MM.1S (cell line): ENCODE data around the gene TMEM132D.

ENCODE experiments used
- DNase-seq: peaks from one replicate; pipeline ENCODE4 v3.0.0-alpha.2; 2015
- H2AFZ ChIP-seq: fragments of 300-600 bp; sonication (generic); 2 replicates; pipeline ENCODE4 v1.6.0; 2016; ENCODE audit warnings: antibody characterized with exemption, low read length
- H3F3A ChIP-seq: fragments of 300-600 bp; sonication (generic); 2 replicates; pipeline ENCODE4 v1.6.1; 2016; ENCODE audit warnings: mild to moderate bottlenecking, antibody characterized with exemption, low read length, moderate library complexity, mixed read lengths; ENCODE audit not compliant: insufficient read depth
- H3K27ac ChIP-seq: fragments of 300-600 bp; sonication (generic); 2 replicates; pipeline ENCODE4 v1.5.1; 2016; ENCODE audit warnings: mild to moderate bottlenecking, low read length
- H3K27me3 ChIP-seq: fragments of 300-600 bp; sonication (generic); replicated peaks from 2 replicates; pipeline ENCODE4 v1.6.0; 2016; ENCODE audit warnings: low read length; ENCODE audit not compliant: insufficient read depth
- H3K36me3 ChIP-seq: fragments of 300-600 bp; sonication (generic); replicated peaks from 2 replicates; pipeline ENCODE4 v1.6.1; 2016; ENCODE audit warnings: mild to moderate bottlenecking, low read length, mixed read lengths; ENCODE audit not compliant: insufficient read depth
- H3K4me1 ChIP-seq: fragments of 300-600 bp; sonication (generic); 2 replicates; pipeline ENCODE4 v1.6.1; 2016; ENCODE audit warnings: low read length, mixed read lengths
- H3K4me2 ChIP-seq: fragments of 300-600 bp; sonication (generic); 2 replicates; pipeline ENCODE4 v1.6.0; 2016; ENCODE audit warnings: low read depth, low read length
- H3K4me3 ChIP-seq: fragments of 300-600 bp; sonication (generic); 2 replicates; pipeline ENCODE4 v1.5.1; 2016; ENCODE audit warnings: low read length, mixed read lengths
- H3K79me2 ChIP-seq: fragments of 300-600 bp; sonication (generic); 2 replicates; pipeline ENCODE4 v1.6.1; 2016; ENCODE audit warnings: mixed run types, low read length, mixed read lengths
- H3K9ac ChIP-seq: fragments of 300-600 bp; sonication (generic); 2 replicates; pipeline ENCODE4 v1.6.1; 2016; ENCODE audit warnings: low read length, mixed read lengths
- H3K9me2 ChIP-seq: fragments of 300-600 bp; sonication (generic); replicated peaks from 2 replicates; pipeline ENCODE4 v1.6.1; 2016; ENCODE audit warnings: mild to moderate bottlenecking, low read length, mixed read lengths; ENCODE audit not compliant: insufficient read depth
- H3K9me3 ChIP-seq: fragments of 300-600 bp; sonication (generic); replicated peaks from 2 replicates; pipeline ENCODE4 v1.6.1; 2016; ENCODE audit warnings: mild to moderate bottlenecking, low read length, mixed read lengths; ENCODE audit not compliant: insufficient read depth
- H4K20me1 ChIP-seq: fragments of 300-600 bp; sonication (generic); 2 replicates; pipeline ENCODE4 v1.6.1; 2016; ENCODE audit warnings: mild to moderate bottlenecking, low read length, moderate library complexity, mixed read lengths; ENCODE audit not compliant: insufficient read depth
- EZH2 ChIP-seq: fragments of 300-600 bp; sonication (generic); optimal IDR thresholded peaks from 2 replicates; pipeline ENCODE3; 2017; ENCODE audit warnings: low read depth, mild to moderate bottlenecking, antibody characterized with exemption, low read length, mixed read lengths
- EZH2phosphoT487 ChIP-seq: fragments of 300-600 bp; sonication (generic); IDR thresholded peaks from 2 replicates; pipeline ENCODE4 v1.6.1; 2018; ENCODE audit warnings: antibody characterized with exemption, low read length
- TF ChIP-seq, protein P1 (sequence below): fragments of 300-600 bp; sonication (generic); IDR thresholded peaks from 2 replicates; pipeline ENCODE4 v1.5.1; 2016; ENCODE audit warnings: antibody characterized with exemption, low read length, mixed read lengths

TMEM132D gene

DNA sequence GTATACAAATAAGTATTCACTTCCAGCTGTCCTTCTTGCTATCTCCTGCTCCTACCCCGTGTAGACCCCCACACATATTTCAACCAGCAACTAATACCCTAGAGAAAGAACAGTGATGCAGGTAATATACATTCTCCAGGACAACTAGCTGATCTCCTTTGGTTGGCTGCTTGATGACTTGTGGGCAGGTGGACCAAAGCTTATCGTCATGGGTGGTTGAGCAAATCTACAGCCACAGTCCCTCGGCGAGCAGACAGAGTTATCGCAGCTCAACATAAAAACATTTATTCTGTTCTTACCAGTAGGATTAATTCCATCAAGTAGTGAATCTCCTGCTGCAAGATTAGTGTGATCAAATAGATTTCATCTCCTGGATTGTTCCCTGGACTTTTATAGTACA, 314.3 kb downstream of the TMEM132D start:
- H2AFZ ChIP-seq: no peak overlapping the region
- H3K9me2 ChIP-seq: no peaks in the 10 kb centered on the region
- H3K4me3 ChIP-seq: no peak overlapping the region
- no peak overlapping the region for H3K4me2 ChIP-seq
- H4K20me1 ChIP-seq: no peaks in the 10 kb centered on the region
- no peaks in the 10 kb centered on the region for H3K27me3 ChIP-seq
- H3K9ac ChIP-seq: no peak overlapping the region
- H3K4me1 ChIP-seq: no peaks in the 10 kb centered on the region
- no peak for DNase-seq
- H3K79me2 ChIP-seq: no peaks in the 10 kb centered on the region
- no peak for TF ChIP-seq EZH2
- TF ChIP-seq EZH2phosphoT487: no peak
- TF ChIP-seq, protein P1, sequence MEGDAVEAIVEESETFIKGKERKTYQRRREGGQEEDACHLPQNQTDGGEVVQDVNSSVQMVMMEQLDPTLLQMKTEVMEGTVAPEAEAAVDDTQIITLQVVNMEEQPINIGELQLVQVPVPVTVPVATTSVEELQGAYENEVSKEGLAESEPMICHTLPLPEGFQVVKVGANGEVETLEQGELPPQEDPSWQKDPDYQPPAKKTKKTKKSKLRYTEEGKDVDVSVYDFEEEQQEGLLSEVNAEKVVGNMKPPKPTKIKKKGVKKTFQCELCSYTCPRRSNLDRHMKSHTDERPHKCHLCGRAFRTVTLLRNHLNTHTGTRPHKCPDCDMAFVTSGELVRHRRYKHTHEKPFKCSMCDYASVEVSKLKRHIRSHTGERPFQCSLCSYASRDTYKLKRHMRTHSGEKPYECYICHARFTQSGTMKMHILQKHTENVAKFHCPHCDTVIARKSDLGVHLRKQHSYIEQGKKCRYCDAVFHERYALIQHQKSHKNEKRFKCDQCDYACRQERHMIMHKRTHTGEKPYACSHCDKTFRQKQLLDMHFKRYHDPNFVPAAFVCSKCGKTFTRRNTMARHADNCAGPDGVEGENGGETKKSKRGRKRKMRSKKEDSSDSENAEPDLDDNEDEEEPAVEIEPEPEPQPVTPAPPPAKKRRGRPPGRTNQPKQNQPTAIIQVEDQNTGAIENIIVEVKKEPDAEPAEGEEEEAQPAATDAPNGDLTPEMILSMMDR: no peak
- H3K27ac ChIP-seq: no peak overlapping the region
- H3K36me3 ChIP-seq: no peaks in the 10 kb centered on the region
- no peaks in the 10 kb centered on the region for H3F3A ChIP-seq
- no peaks in the 10 kb centered on the region for H3K9me3 ChIP-seq

DNA sequence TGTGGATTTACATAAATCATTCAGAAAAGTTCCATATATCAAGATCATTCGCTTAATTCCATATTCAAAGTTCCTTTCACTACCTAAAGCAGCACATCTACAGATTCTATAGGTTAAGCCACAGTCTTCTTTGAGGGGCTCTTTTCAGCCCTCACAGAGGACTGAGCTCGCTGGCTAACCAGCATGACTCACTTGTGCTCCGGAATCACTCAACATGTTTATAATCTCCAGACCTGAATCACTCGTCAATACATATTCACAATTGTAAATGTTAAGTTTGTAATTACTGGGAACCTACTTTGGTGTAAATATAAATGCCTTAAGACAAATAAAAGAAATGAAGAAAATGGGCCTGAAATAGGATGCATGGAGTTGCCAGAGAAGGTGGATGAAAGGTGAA, 315.7 kb downstream of the TMEM132D start:
- Histone ChIP-seq H3K36me3 (no peaks in the 10 kb centered on the region), H2AFZ (no peak overlapping the region), H3K4me2 (no peak overlapping the region), H3K9me2 (no peaks in the 10 kb centered on the region), H3F3A (no peaks in the 10 kb centered on the region), H3K79me2 (no peaks in the 10 kb centered on the region), H3K9me3 (no peaks in the 10 kb centered on the region), H3K27me3 (no peaks in the 10 kb centered on the region), H3K27ac (no peak overlapping the region), H3K4me1 (no peaks in the 10 kb centered on the region), H4K20me1 (no peaks in the 10 kb centered on the region), H3K4me3 (no peak overlapping the region), H3K9ac (no peak overlapping the region)
- TF ChIP-seq, protein P1: no peak
- TF ChIP-seq EZH2phosphoT487: no peak
- TF ChIP-seq EZH2: no peak
- DNase-seq: no peak

DNA sequence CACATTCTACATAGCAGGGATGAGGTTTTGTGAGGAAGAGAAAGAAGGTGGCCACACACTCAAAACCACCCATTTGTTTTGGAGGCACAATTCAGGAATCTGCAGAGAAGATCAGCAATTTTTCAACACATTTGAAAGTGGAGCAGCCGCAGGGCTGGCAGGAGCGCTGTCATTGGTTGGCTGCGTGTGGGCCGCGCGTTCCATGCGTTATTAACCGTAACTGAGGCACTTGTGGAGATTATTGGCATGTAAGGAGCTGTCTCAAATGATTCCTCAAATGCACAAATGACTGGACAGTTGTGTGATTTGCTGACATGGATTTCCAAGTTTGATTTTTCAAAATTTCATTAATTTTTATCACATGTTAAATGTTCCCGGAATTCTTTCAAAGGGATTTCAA, 318.5 kb downstream of the TMEM132D start:
- TF ChIP-seq EZH2phosphoT487 (no peak), EZH2 (no peak)
- TF ChIP-seq, protein P1: no peak
- no peaks in the 10 kb centered on the region for H3K27me3 ChIP-seq

More for the DNA sequence above, 318.5 kb downstream of the TMEM132D start:
- H3K4me1 ChIP-seq: no peaks in the 10 kb centered on the region
- no peaks in the 10 kb centered on the region for H3K79me2 ChIP-seq
- no peak for DNase-seq
- H3K9me3 ChIP-seq: no peaks in the 10 kb centered on the region
- H3K4me2 ChIP-seq: no peak overlapping the region
- H3K9me2 ChIP-seq: no peaks in the 10 kb centered on the region
- no peak overlapping the region for H2AFZ ChIP-seq
- H3F3A ChIP-seq: no peaks in the 10 kb centered on the region
- H4K20me1 ChIP-seq: no peaks in the 10 kb centered on the region
- H3K27ac ChIP-seq: no peak overlapping the region
- H3K36me3 ChIP-seq: no peaks in the 10 kb centered on the region
- no peak overlapping the region for H3K9ac ChIP-seq
- no peak overlapping the region for H3K4me3 ChIP-seq
